HG02885 (cell line): ENCODE results near the gene RAPGEF1.
"Not testable (repeated sequence)": the region's sequence is repeated elsewhere in the genome, so short reads cannot be mapped to it uniquely, and the experiment has no call there.

ENCODE experiments used
- ATAC-seq: cut with Tn5 transposase; IDR thresholded peaks from one replicate; pipeline ENCODE4 v1.9.1; 2021; ENCODE audit warnings: mild to moderate bottlenecking; ENCODE audit not compliant: unreplicated experiment, poor library complexity

Gene RAPGEF1

GRCh38 chr9:131674425-131675421 is 65.2 kb downstream of the RAPGEF1 start:
- ATAC-seq, result no peak

- no peak for ATAC-seq
Observed at GRCh38 chr9:131673531-131673930, 66.3 kb downstream of the RAPGEF1 start.

GRCh38 chr9:131673068-131673467 is 66.8 kb downstream of the RAPGEF1 start:
- ATAC-seq, result no peak

- no peak for ATAC-seq
Observed at GRCh38 chr9:131672451-131672850, 67.4 kb downstream of the RAPGEF1 start.

- ATAC-seq, result no peak
Observed at GRCh38 chr9:131671133-131671520, 68.7 kb downstream of the RAPGEF1 start.

GRCh38 chr9:131670247-131671132 is 69.4 kb downstream of the RAPGEF1 start:
- ATAC-seq, result no peak

- no peak for ATAC-seq
Observed at GRCh38 chr9:131669269-131670157, 70.4 kb downstream of the RAPGEF1 start.

- ATAC-seq, result peak; percentile 53
Observed at GRCh38 chr9:131668439-131669268, 71.2 kb downstream of the RAPGEF1 start.

GRCh38 chr9:131668057-131668438 is 71.8 kb downstream of the RAPGEF1 start:
- ATAC-seq, result no peak

GRCh38 chr9:131667576-131667975 is 72.3 kb downstream of the RAPGEF1 start:
- ATAC-seq, result no peak

- no peak for ATAC-seq
Observed at GRCh38 chr9:131666774-131667173, 73.1 kb downstream of the RAPGEF1 start.

- ATAC-seq, result no peak
Observed at GRCh38 chr9:131666029-131666428, 73.8 kb downstream of the RAPGEF1 start.

GRCh38 chr9:131663288-131663687 is 76.6 kb downstream of the RAPGEF1 start:
- no peak for ATAC-seq

- not testable (repeated sequence) for ATAC-seq
Observed at GRCh38 chr9:131662289-131662621, 77.6 kb downstream of the RAPGEF1 start.

- no peak for ATAC-seq
Observed at GRCh38 chr9:131661568-131662288, 78.1 kb downstream of the RAPGEF1 start.

- no peak for ATAC-seq
Observed at GRCh38 chr9:131660466-131661405, 79.1 kb downstream of the RAPGEF1 start.

- no peak for ATAC-seq
Observed at GRCh38 chr9:131658377-131659129, 81.3 kb downstream of the RAPGEF1 start.
